Lower lobe of right lung (tissue), 2 donors: ENCODE results near the gene ROMO1. TPM values are rescaled to one million over a fixed set of nuclear protein-coding genes. Genes with fewer than 3 reads are reported as not detected.
"Not testable (repeated sequence)": the region's sequence is repeated elsewhere in the genome, so short reads cannot be mapped to it uniquely, and the experiment has no call there.

Experiments used
- ATAC-seq, 2 donors: fragments of 200-7000 bp; cut with Tn5 transposase; one replicate each; pipeline ENCODE4 v1.9.1; 2020 to 2022; ENCODE audit warnings: mild to moderate bottlenecking in 2 of 2, moderate library complexity in 2 of 2
- DNase-seq: peaks from one replicate; pipeline ENCODE4 v3.0.0-alpha.2; 2020
- H3K27ac ChIP-seq: fragments of 200-600 bp; one replicate; pipeline ENCODE4 v1.8.0; 2022
- H3K27me3 ChIP-seq: fragments of 200-600 bp; one replicate; pipeline ENCODE4 v1.8.0; 2022; ENCODE audit warnings: low read depth
- H3K36me3 ChIP-seq: fragments of 200-600 bp; one replicate; pipeline ENCODE4 v1.8.0; 2022; ENCODE audit warnings: mild to moderate bottlenecking
- H3K4me1 ChIP-seq: fragments of 200-600 bp; one replicate; pipeline ENCODE4 v1.8.0; 2022
- H3K4me3 ChIP-seq: fragments of 200-600 bp; one replicate; pipeline ENCODE4 v1.8.0; 2022; ENCODE audit warnings: mild to moderate bottlenecking
- H3K9me3 ChIP-seq: fragments of 200-600 bp; one replicate; pipeline ENCODE4 v1.8.0; 2022
- CTCF ChIP-seq: fragments of 200-600 bp; IDR thresholded peaks from one replicate; pipeline ENCODE4 v1.8.0; 2022; ENCODE audit warnings: antibody characterized with exemption, mild to moderate bottlenecking
- intact Hi-C: fragments of 100-400 bp; cut with DNase I; formaldehyde crosslinking; loops from one replicate; pipeline ENCODE4 v1.11.0; 2022
- total RNA-seq: library from RNA; stranded (reverse); fragmentation: NEBNext Ultra II Directional; extraction: Animal tissue kit (Norgen Biotek cat#: 25700); gene quantifications from one replicate; pipeline ENCODE4 v1.2.1, GENCODE V29; 2021
- donor health status: DM: no; HTN: yes; CAD: no; lungs with severe emphysema.

The ROMO1 gene
- total RNA-seq, 1 donor from 2014 or later, result 81.7 TPM

DNA sequence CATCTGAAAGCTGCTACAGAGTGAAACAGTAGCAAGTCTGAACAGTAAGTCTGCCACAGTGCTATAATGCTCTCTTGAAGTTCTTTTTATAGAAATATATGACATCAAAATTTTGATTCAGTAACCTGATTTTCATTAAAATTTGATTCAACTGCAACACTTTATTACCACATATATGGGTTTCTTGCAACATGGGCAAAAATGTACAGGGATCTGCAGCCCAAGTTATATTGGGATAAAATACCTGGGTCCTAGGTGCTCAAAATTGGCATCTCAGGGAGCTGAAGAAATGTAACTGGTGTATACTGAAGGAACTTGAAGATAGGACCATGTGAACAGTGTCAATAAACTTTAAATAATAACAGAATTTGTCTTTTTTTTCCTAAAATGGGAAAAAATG is 10.8 kb downstream of the ROMO1 start:
- no peak overlapping the region for H3K4me3 ChIP-seq
- no peak for DNase-seq
- peaks cover 41% of the 10 kb centered on the region for H3K4me1 ChIP-seq
- H3K27me3 ChIP-seq, result no peaks in the 10 kb centered on the region
- no peak for ATAC-seq
- no peaks in the 10 kb centered on the region for H3K9me3 ChIP-seq
- H3K36me3 ChIP-seq, result peaks cover 100% of the 10 kb centered on the region
- intact Hi-C loops, result no loop called here
- TF ChIP-seq CTCF, result no peak
- no peak overlapping the region for H3K27ac ChIP-seq

DNA sequence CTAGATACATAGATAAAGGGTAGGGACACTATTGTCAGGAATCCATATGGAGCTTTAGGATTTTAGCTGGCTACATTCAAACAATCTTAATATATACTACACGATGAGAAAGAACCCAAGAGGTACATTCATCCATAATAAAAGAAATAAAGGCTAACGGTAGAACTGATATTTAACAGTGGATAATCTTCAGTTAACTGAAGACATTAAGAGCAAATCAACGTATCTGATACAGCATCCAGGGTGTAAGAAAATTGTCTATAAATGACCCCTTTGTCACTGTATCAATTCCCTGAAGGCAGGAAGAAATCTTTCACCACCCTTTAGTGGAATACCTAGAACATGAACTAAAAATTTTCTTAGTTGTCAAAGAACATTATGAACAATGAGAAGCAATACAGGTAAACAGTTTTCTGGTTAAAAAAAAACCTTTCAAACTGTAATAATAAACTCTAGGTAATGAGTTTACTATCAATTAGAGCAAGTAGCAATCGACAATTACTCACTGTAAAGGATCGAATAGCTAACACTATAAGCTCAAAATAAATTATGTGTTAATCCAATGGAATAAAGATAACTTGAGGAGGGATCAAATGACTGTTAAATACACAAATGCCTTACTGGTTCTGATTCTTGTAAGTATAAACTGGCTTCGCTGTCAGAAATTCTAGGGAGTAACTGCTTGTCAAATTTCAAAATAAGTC is 11.8 kb downstream of the ROMO1 start:
- H3K27ac ChIP-seq, result no peak overlapping the region
- ATAC-seq (no peak), DNase-seq (no peak)
- TF ChIP-seq CTCF, result no peak
- intact Hi-C loops, result no loop called here
- H3K27me3 ChIP-seq, result no peaks in the 10 kb centered on the region
- H3K4me1 ChIP-seq, result peaks cover 41% of the 10 kb centered on the region
- no peaks in the 10 kb centered on the region for H3K9me3 ChIP-seq
- peaks cover 100% of the 10 kb centered on the region for H3K36me3 ChIP-seq
- no peak overlapping the region for H3K4me3 ChIP-seq

DNA sequence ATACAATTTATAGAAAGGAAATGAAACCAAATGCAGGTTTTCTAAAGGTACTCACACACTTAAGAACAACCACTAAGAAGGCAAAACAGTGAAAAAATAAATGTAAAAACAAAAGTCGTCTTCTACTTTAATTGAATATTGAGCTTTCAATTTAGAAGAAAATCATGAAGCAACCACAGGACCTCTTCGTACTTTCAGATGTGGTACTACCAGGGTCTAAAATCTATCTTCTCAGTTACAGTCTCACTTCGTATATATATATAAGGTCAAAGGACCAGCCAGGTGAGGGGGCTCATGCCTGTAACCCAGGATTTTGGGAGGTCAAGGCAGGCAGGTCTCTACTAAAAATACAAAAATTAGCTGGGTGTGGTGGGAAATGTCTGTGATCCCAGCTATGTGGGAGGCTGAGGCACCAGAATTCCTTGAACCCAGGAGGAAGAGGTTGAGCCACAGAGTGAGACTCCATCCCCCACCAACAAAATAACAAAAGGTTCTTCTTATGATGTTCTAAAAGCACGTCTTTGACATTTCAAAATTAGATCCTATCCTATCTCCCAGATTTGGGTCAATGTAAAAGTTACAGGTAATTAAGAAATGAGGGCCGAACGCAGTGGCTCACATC is 12.5 kb downstream of the ROMO1 start:
- no peak for TF ChIP-seq CTCF
- Histone ChIP-seq H3K27ac (no peak overlapping the region), H3K4me1 (peaks cover 41% of the 10 kb centered on the region), H3K9me3 (no peaks in the 10 kb centered on the region), H3K4me3 (no peak overlapping the region), H3K36me3 (peaks cover 100% of the 10 kb centered on the region), H3K27me3 (no peaks in the 10 kb centered on the region)
- DNase-seq, result no peak
- ATAC-seq, result no peak
- intact Hi-C loops, result no loop called here

DNA sequence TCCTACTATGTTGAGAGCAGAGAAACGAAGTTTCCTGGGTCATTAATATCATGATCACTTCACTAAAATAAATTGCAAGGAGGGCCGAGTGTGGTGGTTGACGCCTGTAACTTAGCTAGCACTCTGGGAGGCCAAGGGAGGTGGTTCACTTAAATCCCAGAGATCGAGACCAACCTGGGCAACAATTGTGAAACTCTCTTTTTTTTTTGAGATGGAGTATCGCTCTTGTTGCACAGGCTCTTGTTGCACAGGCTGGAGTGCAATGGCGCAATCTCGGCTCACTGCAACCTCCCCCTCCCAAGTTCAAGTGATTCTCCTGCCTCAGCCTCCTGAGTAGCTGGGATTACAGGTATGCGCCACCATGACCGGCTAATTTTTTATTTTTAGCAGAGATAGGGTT is 13.9 kb downstream of the ROMO1 start:
- H3K4me1 ChIP-seq, result peaks cover 41% of the 10 kb centered on the region
- intact Hi-C loops, result not testable (repeated sequence)

GRCh38 chr20:35714127-35714526 is 14.9 kb downstream of the ROMO1 start:
- intact Hi-C loops, result no loop called here
- DNase-seq, result no peak
- TF ChIP-seq CTCF, result no peak
- Histone ChIP-seq H3K36me3 (peaks cover 100% of the 10 kb centered on the region), H3K27ac (no peak overlapping the region), H3K27me3 (no peaks in the 10 kb centered on the region), H3K4me3 (no peak overlapping the region), H3K4me1 (peaks cover 39% of the 10 kb centered on the region), H3K9me3 (no peaks in the 10 kb centered on the region)
- ATAC-seq, result no peak

More for the DNA sequence above, 13.9 kb downstream of the ROMO1 start:
- H3K27me3 ChIP-seq, H3K27ac ChIP-seq, H3K4me3 ChIP-seq, H3K9me3 ChIP-seq, DNase-seq, ATAC-seq: not testable (repeated sequence)
- H3K36me3 ChIP-seq, result peaks cover 100% of the 10 kb centered on the region

DNA sequence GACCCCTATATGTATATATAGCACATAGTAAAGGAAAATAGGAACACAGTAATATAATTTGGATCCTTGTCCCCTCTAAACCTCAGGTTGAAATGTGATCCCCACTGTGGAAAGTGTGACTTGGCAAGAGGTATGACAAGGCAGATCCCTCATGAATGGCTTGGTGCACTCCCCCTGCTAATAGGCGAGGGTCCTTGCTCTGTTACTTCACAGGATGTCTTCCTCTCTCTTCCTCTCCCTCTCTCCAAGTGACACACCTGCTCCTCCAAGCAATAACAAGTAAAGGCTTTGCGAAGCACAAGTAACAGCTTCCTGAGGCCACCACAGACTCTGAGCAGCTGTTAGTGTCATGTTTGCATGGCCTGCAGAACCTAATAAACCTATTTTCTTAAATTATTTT is 16.4 kb downstream of the ROMO1 start:
- no peak for DNase-seq
- H3K4me1 ChIP-seq, result peaks cover 25% of the 10 kb centered on the region
- intact Hi-C loops, result no loop called here
- H3K36me3 ChIP-seq, result peaks cover 100% of the 10 kb centered on the region
- H3K9me3 ChIP-seq, result no peaks in the 10 kb centered on the region
- no peak for TF ChIP-seq CTCF
- H3K4me3 ChIP-seq, result no peak overlapping the region
- H3K27ac ChIP-seq, result no peak overlapping the region
- no peaks in the 10 kb centered on the region for H3K27me3 ChIP-seq
- no peak for ATAC-seq
